ENCODE data around the gene PCMTD2.
"Not testable (repeated sequence)": the region's sequence is repeated elsewhere in the genome, so short reads cannot be mapped to it uniquely, and the experiment has no call there.

DNA sequence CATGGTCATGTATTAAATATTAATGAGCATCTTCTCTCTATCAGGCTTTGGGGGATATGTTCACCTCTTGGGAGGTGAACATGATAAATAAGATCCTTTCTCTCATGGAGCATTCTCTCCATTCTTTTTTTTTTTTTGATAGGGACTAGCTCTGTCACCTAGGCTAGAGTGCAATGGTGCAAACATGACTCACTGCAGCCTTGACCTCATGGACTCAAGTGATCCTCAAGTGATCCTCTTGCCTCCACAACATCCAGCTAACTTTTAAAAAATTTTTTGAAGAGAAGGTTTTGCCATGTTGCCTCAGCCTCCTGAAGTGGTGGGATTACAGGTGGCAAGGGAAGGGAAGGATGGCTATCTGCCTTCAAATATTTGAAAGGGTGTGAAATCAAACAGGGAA lies 59.8 kb downstream of the PCMTD2 start:
- TF ChIP-seq, protein P1, sequence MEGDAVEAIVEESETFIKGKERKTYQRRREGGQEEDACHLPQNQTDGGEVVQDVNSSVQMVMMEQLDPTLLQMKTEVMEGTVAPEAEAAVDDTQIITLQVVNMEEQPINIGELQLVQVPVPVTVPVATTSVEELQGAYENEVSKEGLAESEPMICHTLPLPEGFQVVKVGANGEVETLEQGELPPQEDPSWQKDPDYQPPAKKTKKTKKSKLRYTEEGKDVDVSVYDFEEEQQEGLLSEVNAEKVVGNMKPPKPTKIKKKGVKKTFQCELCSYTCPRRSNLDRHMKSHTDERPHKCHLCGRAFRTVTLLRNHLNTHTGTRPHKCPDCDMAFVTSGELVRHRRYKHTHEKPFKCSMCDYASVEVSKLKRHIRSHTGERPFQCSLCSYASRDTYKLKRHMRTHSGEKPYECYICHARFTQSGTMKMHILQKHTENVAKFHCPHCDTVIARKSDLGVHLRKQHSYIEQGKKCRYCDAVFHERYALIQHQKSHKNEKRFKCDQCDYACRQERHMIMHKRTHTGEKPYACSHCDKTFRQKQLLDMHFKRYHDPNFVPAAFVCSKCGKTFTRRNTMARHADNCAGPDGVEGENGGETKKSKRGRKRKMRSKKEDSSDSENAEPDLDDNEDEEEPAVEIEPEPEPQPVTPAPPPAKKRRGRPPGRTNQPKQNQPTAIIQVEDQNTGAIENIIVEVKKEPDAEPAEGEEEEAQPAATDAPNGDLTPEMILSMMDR (conservative IDR thresholded peaks at IDR 0.05; ENCODE audit: low read depth, low read length) = not testable (repeated sequence)
- not testable (repeated sequence) for TF ChIP-seq EZH2phosphoT487 (IDR thresholded peaks at IDR 0.05; ENCODE audit: borderline replicate concordance, low read length)
